HEK293 (cell line): ENCODE measurements around the gene EPHA2.

ENCODE experiments used
- CTCF ChIA-PET: fragments of 350-600 bp; formaldehyde crosslinking; extraction: SDS; loops from one replicate; lab custom pipeline; 2021; ENCODE audit warnings: antibody characterized with exemption; lab: Yijun Ruan, JAX
- POLR2A ChIA-PET: fragments of 300-600 bp; formaldehyde crosslinking; extraction: SDS; loops from one replicate; lab custom pipeline; 2020; ENCODE audit warnings: antibody characterized with exemption, inconsistent platforms; lab: Yijun Ruan, JAX
- H3K27ac ChIP-seq: fragments of 200-500 bp; sonication (Bioruptor generic); 2 replicates; pipeline ENCODE4 v1.5.1; 2014; ENCODE audit warnings: low read depth, low read length, control low read depth, inconsistent platforms; ENCODE audit errors: extremely low read depth
- H3K36me3 ChIP-seq, 2 experiments: fragments of 200-500 bp in 1 of 2; sonication (Bioruptor generic) in 1 of 2; 1 replicate in 1 of 2; 2 replicates in 1 of 2; pipeline ENCODE4 v1.5.1; 2014 to 2017; ENCODE audit warnings: inconsistent platforms in 2 of 2, low read length in 2 of 2; ENCODE audit not compliant: control insufficient read depth in 2 of 2, insufficient read depth in 1 of 2
- H3K4me1 ChIP-seq: fragments of 200-500 bp; sonication (Bioruptor generic); 2 replicates; pipeline ENCODE4 v1.5.1; 2014; ENCODE audit warnings: mild to moderate bottlenecking, low read length, inconsistent platforms; ENCODE audit not compliant: control insufficient read depth, insufficient read depth
- H3K4me3 ChIP-seq: 2 replicates; pipeline ENCODE4 v1.5.1; 2011; ENCODE audit warnings: low read depth, mild to moderate bottlenecking, control low read depth, low read length, moderate library complexity
- H3K9me3 ChIP-seq: fragments of 200-500 bp; sonication (Bioruptor generic); 2 replicates; pipeline ENCODE4 v1.5.1; 2014; ENCODE audit warnings: low read depth, low read length, inconsistent platforms; ENCODE audit not compliant: control insufficient read depth, insufficient read depth
- GLIS1 ChIP-seq: fragments of 450-650 bp; formaldehyde crosslinking; IDR thresholded peaks from 2 replicates; pipeline ENCODE4 v1.5.1; 2016; ENCODE audit warnings: missing biosample characterization, missing genetic modification characterization
- KLF10 ChIP-seq: fragments of 450-650 bp; IDR thresholded peaks from 2 replicates; pipeline ENCODE4 v1.5.1; 2018; ENCODE audit warnings: missing biosample characterization, mild to moderate bottlenecking, missing genetic modification characterization
- KLF8 ChIP-seq: fragments of 450-650 bp; formaldehyde crosslinking; IDR thresholded peaks from 2 replicates; pipeline ENCODE4 v1.5.1; 2016; ENCODE audit warnings: missing biosample characterization, missing genetic modification characterization
- KLF9 ChIP-seq: fragments of 450-650 bp; formaldehyde crosslinking; IDR thresholded peaks from 2 replicates; pipeline ENCODE4 v1.5.1; 2016; ENCODE audit warnings: missing biosample characterization, missing genetic modification characterization, low read depth
- SCRT2 ChIP-seq: fragments of 450-650 bp; formaldehyde crosslinking; IDR thresholded peaks from 2 replicates; pipeline ENCODE4 v1.5.1; 2016; ENCODE audit warnings: missing biosample characterization, missing genetic modification characterization
- SP2 ChIP-seq: fragments of 450-650 bp; formaldehyde crosslinking; IDR thresholded peaks from 2 replicates; pipeline ENCODE4 v1.5.1; 2016; ENCODE audit warnings: missing biosample characterization, missing genetic modification characterization
- YY2 ChIP-seq: fragments of 450-650 bp; formaldehyde crosslinking; IDR thresholded peaks from 2 replicates; pipeline ENCODE4 v1.5.1; 2016; ENCODE audit warnings: missing biosample characterization, missing genetic modification characterization
- ZBTB10 ChIP-seq: fragments of 450-650 bp; formaldehyde crosslinking; IDR thresholded peaks from 2 replicates; pipeline ENCODE4 v1.5.1; 2016; ENCODE audit warnings: missing biosample characterization, missing genetic modification characterization
- ZNF18 ChIP-seq: fragments of 450-650 bp; formaldehyde crosslinking; IDR thresholded peaks from 2 replicates; pipeline ENCODE4 v1.5.1; 2016; ENCODE audit warnings: missing biosample characterization, missing genetic modification characterization
- ZNF19 ChIP-seq: fragments of 450-650 bp; formaldehyde crosslinking; IDR thresholded peaks from 2 replicates; pipeline ENCODE4; 2016; ENCODE audit warnings: missing biosample characterization, missing genetic modification characterization, low read depth
- ZNF211 ChIP-seq: fragments of 450-650 bp; formaldehyde crosslinking; IDR thresholded peaks from 2 replicates; pipeline ENCODE4 v1.5.1; 2016; ENCODE audit warnings: low read depth, missing biosample characterization, missing genetic modification characterization
- ZNF311 ChIP-seq: fragments of 450-650 bp; formaldehyde crosslinking; IDR thresholded peaks from 2 replicates; pipeline ENCODE4 v1.5.1; 2017; ENCODE audit warnings: missing biosample characterization, missing genetic modification characterization, borderline replicate concordance
- ZNF324 ChIP-seq: fragments of 450-650 bp; formaldehyde crosslinking; IDR thresholded peaks from 2 replicates; pipeline ENCODE4 v1.5.1; 2016; ENCODE audit warnings: missing biosample characterization, missing genetic modification characterization
- ZNF473 ChIP-seq: fragments of 450-650 bp; formaldehyde crosslinking; IDR thresholded peaks from 2 replicates; pipeline ENCODE4 v1.5.1; 2017; ENCODE audit warnings: missing biosample characterization, missing genetic modification characterization
- ZNF518A ChIP-seq: fragments of 450-650 bp; formaldehyde crosslinking; conservative IDR thresholded peaks from 2 replicates; pipeline ENCODE4 v1.5.1; 2016; ENCODE audit warnings: low read depth, missing biosample characterization, missing genetic modification characterization
- ZNF548 ChIP-seq: fragments of 450-650 bp; formaldehyde crosslinking; IDR thresholded peaks from 2 replicates; pipeline ENCODE4 v1.5.1; 2016; ENCODE audit warnings: missing biosample characterization, missing genetic modification characterization
- ZNF624 ChIP-seq: fragments of 450-650 bp; formaldehyde crosslinking; IDR thresholded peaks from 2 replicates; pipeline ENCODE4 v1.5.1; 2017; ENCODE audit warnings: missing biosample characterization, missing genetic modification characterization
- ZNF654 ChIP-seq: fragments of 450-650 bp; formaldehyde crosslinking; IDR thresholded peaks from 2 replicates; pipeline ENCODE4 v1.5.1; 2016; ENCODE audit warnings: low read depth, missing biosample characterization, missing genetic modification characterization
- ZNF664 ChIP-seq: fragments of 450-650 bp; formaldehyde crosslinking; IDR thresholded peaks from 2 replicates; pipeline ENCODE4 v1.5.1; 2016; ENCODE audit warnings: missing biosample characterization, missing genetic modification characterization

The EPHA2 gene

GRCh38 chr1:16078925-16079656 lies 76.8 kb downstream of the EPHA2 start (continued):
- TF ChIP-seq ZNF18 (no peak), KLF8 (tag by site-specific recombination) (no peak), KLF9 (no peak), ZNF324 (tag by site-specific recombination) (no peak), ZNF624 (tag by site-specific recombination) (no peak), ZNF473 (tag by site-specific recombination) (no peak), ZNF654 (tag by site-specific recombination) (peak; percentile 85), ZBTB10 (tag by site-specific recombination) (no peak), ZNF211 (no peak), KLF10 (tag by site-specific recombination) (no peak), ZNF311 (tag by site-specific recombination) (no peak), GLIS1 (tag by site-specific recombination) (peak; percentile 49), ZNF19 (no peak), YY2 (tag by site-specific recombination) (no peak), SCRT2 (tag by site-specific recombination) (peak; percentile 99), ZNF518A (tag by site-specific recombination) (no peak)

GRCh38 chr1:16077406-16078245 lies 78.2 kb downstream of the EPHA2 start:
- H3K27ac ChIP-seq = no peak overlapping the region
- CTCF ChIA-PET = interaction anchor here (0.5 to 9.7 kb wide), 13 partner anchors 8 to 909 kb away, joined by 3 to 427 read pairs (median 9); partner anchors contain the start of gene EPHA2
- H3K4me1 ChIP-seq = no peaks in the 10 kb centered on the region
- no peaks in the 10 kb centered on the region for H3K36me3 ChIP-seq
- H3K9me3 ChIP-seq = no peaks in the 10 kb centered on the region
- no peak overlapping the region for H3K4me3 ChIP-seq
- TF ChIP-seq ZNF548 (tag by site-specific recombination) (no peak), SP2 (tag by site-specific recombination) (peak; percentile 65), ZNF664 (tag by site-specific recombination) (peak; percentile 67; the same call in 1 of the 2 replicates)
- POLR2A ChIA-PET = interaction anchor here (0.5 kb wide), 1 partner anchor 122 kb away, joined by 4 read pairs; no protein-coding TSS in a partner anchor
